ENCODE measurements around the gene LBH.

LBH gene

DNA sequence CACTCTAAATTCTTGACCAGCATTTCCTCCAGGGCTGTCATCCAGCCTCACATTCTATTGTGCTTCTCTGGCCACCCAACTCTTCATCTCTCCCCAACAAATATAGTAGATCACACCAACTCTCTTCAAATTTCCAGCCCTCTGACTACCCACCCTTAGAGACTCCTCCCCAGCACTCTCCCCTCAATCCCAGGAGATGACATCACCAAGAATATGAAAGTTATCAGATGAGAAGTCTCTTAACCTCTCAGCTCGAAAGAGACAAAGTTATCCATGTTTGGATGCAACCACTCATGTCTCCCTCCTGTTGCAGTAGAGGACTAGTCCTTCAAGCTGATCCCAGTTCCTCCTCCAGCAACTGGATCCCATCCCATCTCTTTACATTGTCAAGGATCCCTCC lies 47.1 kb downstream of the LBH start:
- DNase-seq = no peak

DNA sequence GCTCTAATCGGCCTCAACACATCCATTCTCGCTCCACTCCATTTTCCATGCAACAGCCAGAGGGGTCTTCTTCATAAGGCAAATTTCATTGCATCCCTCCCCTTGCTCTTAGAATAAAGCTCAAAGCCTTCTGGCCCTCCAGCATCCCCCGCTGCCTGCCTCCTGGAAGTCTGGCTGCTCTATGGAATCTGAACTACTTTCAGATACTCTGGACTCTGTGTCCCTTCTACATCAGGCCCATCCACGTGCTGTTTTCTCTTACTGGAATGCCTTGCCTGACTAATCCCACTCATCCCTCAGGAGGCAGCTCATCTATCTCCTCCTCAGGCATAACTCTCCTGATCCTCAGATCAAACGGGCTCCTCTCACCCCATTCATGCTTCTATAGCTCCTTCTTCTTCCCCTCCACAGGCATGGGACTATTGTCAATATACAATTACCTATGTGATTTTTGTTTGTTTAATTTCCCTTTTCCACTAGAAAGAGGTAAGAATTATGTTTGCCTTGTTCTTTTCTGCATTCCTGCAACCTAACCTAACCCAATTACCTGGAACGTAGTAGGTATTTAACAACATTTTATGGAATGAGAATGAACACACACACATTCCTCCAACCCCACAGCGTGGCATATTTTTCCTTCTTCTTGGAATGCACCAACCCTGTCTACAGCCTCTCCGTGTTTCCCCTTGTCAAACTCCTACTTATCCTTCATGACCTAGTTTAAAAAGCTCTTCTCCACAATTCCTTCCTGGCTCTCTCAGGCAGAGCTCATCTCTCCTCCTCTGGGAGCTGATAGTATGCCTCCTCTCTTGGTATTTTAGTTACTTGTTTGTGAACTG lies 49.5 kb downstream of the LBH start:
- DNase-seq = no peak

DNA sequence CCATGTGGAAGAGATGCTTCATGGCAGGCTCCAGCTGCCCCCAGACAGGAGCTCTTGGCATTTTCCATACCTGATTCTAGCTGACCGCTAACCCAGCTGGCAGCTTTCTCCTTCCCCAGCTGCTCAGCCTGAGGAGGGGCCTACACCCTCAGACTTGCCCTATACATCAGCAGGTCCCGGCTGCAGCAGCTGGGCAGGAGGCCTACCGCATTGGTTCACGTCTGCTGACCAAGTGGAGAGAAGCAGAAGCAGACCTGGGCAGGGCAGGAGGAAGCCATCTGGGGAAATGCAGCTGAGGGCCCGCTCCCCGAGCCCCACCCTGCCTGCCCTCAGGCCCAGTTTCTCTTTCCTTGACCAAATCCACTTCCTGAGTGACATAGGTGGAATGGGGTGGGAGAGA lies 50.7 kb downstream of the LBH start:
- no peak for DNase-seq

DNA sequence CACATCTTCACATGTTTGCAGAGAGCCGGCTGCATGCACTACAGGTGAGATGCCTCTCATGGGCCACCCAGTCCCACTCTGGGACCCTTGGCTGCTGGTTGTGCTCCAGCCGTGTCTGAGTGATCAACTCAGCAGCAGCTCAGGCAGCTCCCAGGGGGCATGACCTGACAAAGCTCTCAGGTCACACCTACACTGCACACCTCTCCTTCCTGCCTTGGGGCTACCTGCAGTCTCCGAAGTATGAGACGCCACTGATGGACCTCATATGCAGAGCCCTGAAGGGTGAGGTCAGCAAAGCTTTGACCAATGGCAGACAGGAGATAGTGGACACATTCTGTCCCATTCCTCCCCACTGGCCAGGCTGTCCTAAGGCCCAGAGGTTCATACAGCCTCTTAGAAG lies 51.4 kb downstream of the LBH start:
- DNase-seq = no peak

DNA sequence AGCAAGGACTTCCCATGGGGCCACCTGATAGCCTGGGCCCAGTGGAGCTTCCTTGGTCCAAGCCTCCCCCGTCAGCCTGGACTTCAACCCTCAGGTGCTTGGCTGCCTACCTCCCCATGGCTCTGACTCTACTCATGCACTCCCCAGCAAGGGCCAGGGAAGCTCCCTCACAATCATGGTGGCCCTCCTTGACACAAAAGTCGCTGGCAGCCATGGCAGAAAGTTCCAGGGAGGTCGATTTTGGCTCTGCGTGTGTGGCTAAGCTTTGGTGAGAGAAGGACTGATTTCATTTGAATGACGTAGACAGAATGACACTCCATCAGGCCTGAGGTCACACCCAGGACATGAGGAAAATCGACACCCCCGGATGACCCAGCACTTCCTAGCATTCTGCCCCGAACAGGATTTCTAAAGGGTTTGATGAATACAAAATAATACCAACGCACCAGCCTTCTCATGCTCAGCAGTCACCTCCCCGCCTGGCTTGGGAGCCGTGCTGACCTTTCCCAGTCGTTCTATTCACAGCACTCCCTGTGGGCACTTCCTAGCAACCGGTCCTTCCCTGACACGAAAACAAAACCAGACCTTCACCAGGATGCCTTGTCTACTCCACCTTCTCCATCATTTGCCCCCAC lies 52.7 kb downstream of the LBH start:
- no peak for DNase-seq

DNA sequence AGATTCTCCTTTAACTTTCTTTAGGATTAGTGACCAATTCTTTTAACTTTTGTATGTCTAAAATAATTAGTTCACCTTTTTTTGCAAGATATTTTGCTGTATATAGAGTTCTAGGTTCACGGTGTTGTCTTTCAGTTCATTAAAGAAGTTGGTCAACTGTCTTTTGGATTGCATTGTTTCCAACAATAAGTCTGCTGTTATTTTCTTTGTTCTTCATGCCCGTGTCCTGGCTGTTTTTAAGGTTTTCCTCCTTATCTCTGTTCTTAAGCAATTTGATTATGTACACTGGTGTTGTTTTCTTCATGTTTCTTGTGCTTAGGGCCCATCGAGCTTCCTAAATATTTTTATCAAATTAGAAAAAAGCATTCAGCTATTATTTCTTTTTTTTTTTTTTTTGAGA lies 54.4 kb downstream of the LBH start:
- no peak for DNase-seq

DNA sequence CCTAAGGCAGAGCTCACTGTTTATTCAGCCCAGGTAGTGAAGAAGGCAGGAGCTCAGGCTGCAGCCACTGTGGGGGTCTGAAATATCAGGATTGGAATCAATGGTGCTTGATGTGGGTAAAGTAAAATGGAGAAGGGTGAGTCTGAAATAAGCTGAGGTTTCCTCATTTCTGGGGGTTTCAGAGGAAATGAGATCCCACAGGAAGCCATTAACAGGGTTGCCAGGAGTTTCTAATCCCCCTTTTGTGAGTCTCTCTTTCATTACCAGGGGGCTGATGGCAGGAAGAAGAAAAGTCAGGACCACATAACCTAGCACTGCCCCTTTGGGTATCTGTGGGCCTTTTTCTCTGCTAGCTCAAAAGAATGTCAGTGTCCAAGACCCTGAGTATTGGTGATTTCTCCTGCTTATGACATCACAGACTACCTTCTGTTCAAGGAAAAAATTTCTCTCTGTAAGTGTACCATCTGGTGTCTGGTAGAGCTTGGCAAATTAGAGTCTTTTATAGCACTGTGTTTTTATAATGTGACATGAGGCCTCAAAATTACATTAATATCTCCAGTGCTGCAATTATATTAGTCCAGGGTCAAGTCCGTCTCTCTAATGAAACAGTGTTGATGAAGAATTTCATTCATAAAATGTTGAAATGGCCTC lies 56.0 kb downstream of the LBH start:
- DNase-seq = peak; percentile 50

DNA sequence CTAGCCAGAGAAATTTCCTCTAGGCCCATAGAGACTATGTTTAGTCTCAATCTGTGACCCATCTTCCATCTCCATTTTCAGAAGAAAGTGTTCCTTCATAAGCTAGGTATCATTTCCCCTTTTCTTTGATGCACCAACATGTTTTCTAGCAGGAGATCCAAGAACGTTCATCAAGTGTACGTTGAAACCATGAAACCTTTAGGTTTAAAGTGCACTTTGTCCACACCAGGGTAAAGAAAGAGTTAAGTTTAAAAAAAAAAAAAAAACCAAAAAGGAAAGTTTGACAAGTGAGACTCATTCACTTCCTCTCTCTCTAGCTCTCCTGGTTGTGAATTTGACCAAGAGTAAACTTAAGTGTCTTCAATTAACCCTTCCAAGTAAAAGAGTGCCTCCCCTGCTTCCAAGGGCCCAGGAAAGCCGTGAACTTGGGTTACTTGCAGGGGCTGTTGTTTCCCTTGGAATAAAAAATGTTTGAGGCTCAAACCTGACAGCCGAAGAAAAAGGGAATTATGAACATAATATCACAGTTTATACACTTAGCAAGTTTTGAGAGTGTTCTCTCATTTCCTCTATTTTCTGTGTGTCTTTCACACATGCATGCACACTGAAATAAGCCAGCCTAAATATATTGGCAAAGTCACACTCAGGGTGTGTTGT lies 56.7 kb downstream of the LBH start:
- DNase-seq = no peak

DNA sequence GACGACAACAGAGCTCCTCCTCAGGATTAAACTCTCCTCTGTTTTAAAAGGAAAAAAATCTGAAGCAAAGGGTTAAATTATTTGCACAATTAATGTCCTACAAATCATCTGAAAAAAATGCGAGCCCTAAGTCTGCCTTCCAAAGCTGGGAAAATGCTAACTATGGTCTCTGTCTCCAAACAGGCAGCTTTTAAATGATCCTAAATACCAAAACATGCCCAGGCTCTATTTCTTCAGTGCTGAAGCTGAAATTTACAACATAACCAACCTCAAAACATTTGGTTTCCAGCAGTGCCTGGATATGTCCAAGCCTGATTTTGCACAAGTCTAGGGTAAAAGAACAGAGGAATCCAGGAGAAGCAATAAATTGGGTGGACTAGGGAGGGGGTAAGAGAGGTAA lies 57.2 kb downstream of the LBH start:
- no peak for DNase-seq

DNA sequence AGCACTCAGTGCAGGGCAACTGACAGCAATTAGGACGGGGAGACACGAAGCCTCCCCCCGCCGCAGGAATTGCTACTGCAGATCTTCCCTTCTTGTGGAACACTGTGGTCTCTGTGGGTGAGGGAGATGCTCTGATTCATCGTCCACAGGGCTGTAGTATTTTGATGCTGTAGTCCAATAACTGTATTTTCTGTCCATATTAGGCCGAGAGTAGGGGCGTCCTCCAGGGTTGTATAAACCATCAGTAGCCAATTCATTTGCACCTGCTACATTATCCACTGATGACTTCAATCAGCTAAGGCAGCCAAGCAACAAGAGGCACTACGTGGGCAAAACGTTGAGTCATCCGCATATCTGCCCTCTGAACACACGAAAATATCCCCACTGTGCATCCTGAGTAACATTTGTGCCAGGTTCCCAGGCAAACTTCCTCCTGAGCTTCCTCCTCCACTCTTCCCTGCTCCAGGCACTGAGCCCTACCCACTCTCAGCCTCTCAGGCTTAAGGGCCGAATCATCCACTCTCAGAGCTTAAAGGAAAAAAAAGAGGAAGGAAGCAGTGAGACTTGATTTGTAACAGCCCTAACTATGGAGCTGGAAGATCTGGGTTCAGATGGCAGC lies 62.1 kb downstream of the LBH start:
- DNase-seq = no peak

DNA sequence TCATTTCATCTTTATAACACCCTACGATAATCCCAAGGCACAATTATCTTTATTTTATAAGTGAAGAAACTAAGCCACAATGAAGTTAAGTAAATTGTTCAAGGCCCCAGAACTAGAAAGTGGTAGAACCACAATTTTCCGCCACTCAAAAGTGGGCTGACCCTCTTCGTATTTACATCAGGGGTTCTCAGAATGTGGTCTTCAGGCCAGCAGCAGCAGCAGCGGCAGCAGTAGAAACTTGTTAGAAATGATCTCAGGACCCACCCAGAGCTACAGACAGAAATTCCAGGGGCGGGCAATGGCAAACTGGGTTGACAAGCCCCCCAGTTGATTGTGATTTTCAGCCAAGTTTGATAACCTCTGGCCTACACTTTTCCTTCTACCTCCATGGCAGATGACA lies 62.8 kb downstream of the LBH start:
- DNase-seq = no peak

DNA sequence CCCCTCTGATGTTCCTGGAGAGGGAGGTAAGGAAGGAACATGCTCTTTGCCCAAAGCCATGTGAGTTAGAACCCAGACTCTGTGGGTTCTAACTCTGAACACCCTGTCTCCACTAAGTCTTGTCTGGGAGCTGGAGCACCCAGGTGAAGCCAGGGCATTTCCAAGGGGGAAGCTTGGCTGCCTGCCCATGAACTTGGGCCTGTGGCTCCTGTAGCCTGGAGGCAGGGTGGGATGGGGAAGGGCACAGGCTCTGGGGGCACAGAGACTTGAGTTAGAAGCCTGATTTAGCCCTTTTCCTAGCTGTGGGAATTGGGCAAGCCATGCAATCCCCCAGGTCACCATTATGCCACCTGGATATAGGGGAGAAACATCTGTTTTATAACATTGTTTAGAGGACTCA lies 65.2 kb downstream of the LBH start:
- no peak for DNase-seq

DNA sequence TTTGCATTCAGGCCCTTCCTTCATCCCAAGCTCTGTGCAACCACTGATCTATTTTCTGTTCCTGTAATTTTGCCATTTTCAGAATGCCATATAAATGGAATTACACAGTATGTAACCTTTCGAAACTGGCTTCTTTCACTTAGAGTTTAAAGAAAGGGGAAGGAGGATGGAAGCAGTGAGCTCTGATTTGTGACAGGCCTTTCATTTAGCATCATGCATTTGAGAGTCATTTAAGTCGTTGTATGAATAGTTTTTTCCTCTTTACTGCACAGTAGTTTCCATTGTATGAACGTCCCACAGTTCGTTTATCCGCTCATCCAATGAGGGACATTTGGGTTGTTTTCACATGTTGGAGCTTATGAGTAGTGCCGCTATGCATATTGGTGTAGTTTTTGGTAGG lies 67.0 kb downstream of the LBH start:
- DNase-seq = no peak

DNA sequence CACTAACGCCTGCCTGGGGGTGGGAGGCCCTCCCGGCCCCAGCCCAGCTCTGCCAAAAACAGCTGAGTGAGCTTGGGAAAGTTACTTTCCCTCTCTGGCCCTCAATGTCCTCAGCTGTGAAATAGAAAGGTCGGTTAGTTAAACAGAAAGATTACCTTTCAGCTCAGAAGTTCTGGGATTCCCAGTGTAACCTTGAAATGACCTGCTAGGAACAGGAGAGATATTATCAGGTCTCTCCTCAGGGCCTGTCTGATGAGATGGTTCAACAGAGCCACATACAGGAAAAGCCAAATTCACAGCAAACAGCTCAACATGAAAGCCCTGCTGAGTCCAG lies 68.8 kb downstream of the LBH start:
- DNase-seq = no peak

DNA sequence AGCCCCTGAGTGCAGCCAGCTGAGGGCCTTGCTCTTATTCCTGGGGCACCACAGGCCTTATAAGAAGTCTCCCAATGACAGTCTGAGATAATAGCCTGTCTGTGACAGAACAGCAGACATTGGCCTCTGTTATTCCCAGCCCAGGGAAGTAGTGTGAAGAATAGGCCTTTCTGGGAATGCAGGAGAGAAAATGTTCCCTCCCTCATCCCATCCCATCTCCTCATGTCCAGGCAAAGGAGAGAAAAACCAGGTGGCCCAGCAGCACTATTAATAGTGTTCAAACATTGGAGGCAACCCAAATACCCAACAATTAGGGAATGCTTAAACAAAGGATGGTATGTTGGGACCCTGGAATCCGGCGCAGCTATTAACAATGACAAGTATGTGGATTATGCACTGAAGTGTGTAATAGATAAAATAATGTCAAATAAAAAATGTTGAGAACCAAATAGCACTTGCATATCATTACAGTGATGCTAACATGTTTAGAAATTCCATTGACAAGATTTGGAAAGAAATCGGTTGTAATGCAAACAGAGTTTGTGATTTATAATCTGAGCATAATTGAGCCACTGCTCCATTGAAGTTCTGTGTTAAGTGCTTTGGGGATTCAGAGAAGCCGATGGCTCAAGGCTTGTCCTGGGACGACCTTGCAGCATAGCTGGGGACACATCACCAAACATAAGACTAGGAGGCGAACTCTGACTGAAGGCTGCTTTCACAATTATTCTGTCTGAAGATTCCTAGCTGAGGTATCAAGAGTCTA lies 69.3 kb downstream of the LBH start:
- no peak for DNase-seq

DNA sequence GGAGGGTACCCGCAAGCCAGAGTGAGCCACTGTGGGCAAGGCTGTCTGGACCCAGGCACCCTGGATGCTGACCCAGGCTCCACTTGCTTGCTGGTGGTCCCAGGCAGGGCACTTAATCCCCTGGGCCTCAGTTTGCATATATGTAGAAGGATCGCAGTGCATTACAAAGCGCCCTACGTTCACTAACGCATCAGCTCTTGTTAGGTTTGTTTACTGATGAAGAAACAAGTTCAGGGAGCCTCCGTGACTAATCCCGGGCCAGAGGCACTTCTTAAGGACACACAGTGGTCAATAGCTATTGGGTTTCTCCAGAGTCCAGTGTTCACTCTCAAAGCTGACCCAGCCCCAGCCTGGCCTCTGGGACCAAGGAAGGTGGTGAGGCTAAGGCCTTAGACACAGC lies 70.2 kb downstream of the LBH start:
- no peak for DNase-seq

DNA sequence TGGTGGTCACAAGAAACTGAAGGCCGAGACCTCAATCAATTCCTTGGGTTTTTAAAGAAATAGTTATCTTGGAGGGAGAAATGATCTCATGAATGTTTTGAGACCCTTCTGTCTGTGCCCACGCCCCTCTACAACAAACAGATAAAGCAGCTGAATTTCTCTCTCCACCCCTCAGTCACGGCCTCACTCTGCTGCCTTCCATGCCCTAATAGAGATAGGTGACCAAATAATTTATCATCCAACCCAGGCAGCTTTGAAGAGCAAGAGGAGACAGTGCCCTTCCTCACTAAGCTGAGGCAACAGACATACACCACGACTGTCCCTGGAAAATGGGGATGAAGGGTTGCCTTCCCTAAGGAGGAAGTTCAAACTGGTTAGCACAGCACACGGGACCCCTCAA lies 71.2 kb downstream of the LBH start:
- no peak for DNase-seq

DNA sequence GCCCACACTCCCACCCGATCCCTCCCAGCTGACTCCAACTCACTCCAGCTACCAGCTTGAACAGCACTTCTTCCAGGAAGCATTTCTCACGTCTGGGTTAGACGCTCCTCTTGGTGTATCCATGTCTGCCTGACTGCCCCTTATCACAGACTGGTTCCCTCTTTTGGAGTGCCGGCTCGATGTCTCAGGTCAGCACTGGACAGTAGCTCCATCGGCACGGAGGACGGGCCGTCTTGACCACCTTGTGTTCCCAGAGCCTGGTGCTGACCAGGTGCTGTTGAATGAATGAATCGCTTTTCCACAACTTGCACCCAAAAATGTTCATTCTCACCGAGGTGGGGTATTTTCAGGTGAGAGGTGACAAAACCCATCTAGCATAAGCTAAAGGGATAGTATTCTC lies 71.8 kb downstream of the LBH start:
- no peak for DNase-seq

DNA sequence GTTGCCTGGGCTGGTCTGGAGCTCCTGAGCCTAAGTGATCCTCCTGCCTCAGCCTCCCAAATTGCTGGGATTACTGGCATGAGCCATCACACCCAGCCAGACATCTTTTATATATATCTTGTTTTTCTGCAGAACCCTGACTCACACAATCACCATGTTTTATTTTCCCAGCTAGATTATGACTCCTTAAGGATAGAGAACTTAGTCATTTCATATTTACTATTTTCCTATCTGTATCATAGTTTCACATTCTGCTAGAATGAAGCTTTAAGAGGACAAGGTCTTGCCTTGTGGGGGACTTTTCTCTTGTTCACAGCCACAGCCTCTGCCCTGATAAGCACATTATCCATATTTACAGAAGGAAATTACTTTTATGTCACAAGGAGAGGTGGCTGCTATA lies 73.9 kb downstream of the LBH start:
- no peak for DNase-seq

DNA sequence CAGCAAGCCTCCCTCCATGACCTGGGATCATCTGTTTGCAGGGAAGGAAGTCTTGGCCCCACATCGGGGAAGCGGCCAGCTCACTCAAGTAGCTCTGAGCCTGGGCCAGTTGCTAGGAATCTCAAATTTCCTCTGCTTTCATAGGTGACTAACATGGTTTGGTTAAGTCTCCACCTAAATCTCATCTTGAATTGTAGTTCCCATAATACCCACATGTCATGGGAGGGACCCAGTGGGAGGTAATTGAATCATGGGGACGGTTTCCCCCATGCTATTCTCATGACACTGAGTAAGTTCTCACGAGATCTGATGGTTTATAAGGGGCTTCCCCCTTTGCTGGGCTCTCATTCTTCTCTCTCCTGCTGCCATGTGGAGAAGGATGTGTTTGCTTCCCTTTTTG lies 75.2 kb downstream of the LBH start:
- DNase-seq = no peak

DNA sequence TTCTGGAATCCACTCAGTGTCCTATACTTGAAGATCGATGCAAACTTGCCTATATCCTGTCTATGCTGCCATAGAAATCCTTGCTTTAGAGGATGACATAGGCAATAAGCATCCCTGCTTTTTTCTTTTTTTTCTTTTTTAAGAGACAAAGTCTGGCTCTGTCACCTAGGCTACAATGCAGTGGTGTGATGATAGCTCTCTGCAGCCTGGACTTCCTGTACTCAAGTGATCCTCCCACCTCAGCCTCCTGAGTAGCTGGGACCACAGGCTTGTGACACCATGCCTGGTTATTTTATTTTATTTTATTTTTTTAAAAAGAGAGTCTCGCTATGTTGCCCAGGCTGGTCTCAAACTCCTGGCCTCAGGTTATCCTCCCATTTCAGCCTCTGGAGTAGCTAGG lies 76.9 kb downstream of the LBH start:
- DNase-seq = no peak

Data from NCI-H524 treated with DMSO at 0.1 percent for 48 hours (cell line).